HL-60/S4 treated with retinoic acid at 250 ng/mL for 4 days and 3 days (cell line): Measurements from ENCODE around the gene FARP2.
"Not testable (repeated sequence)": the region's sequence is repeated elsewhere in the genome, so short reads cannot be mapped to it uniquely, and the experiment has no call there.

Experiments used
- in situ Hi-C: fragments of 300-500 bp; cut with MboI; formaldehyde crosslinking; loops from 2 replicates; pipeline ENCODE4 v1.7.0; 2022; ENCODE audit warnings: low sequenced_read_pairs

The FARP2 gene

GRCh38 chr2:241519669-241520068 is 163.6 kb downstream of the FARP2 start:
- in situ Hi-C loops: no loop called here

DNA sequence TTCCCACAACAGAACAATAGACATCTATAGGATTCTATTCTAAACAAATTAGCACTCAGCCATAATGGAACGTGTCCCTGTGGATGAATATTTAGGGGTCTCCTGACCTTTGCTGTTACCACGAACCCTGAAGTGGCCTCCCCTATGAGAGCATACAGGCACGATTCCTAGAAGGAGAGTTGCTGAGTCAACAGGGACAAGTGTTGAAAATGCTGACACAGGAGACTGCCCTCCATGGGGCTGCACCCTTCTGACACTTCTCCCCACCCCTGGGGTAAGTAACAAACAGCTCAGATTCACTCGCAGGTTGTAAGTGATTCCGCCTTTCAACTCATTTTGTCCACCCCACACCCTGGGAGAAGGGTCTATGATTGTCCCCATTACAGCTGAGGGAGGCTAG is 166.4 kb downstream of the FARP2 start:
- in situ Hi-C loops: no loop called here

DNA sequence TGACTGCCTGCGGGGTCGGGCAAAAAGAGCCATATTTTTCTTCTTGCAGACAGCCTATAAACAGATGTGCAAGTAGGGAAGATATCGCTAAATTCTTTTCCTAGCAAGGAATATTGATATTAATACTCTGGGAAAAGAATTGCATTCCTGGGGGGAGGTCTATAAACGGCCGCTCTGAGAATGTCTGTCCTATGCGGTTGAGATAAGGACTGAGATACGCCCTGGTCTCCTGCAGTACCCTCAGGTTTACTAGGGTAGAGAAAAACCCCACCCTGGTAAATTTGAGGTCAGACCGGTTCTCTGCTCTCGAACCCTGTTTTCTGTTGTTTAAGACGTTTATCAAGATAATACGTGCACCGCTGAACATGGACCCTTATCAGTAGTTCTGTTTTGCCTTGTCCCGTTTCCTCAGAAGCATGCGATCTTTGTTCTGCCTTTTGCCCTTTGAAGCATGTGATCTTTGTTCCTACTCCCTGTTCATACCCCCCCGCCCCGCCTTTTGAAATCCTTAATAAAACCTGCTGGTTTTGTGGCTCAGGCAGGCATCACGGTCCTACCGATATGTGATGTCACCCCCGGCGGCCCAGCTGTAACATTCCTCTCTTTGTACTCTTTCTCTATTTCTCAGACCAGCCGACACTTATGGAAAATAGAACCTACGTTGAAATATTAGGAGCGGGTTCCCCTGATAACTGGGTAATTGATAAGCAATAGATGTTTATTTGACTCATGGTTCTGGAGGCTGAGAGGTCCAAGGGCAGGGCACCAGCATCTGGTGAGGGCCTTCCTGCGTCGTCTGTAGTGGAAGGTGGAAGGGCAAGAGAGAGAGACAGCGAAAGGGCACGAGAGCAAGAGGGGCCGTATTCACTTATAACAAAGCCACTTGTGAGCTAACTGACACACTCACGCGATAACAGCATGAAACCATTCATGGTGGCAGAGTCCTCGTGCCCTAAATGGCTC is 170.0 kb downstream of the FARP2 start:
- in situ Hi-C loops: not testable (repeated sequence)

DNA sequence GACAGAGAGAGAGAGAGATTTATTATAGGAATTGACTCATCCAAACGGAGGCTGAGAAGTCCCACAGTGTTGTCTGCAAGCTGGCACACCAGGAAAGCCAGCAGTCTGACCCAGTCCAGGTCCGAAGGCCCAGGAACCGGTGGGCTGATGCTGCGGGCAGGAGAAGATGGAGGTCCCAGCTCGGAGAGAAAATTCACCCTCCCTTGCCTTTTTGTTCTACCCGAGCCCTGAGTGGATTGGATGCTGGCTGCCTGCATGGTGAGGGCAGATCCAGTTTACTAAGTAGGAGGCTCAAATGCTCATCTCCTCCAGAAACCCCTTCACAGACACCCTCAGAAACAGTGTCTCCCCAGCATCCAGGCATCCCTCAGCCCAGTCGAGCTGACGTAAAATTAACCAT is 174.5 kb downstream of the FARP2 start:
- in situ Hi-C loops: no loop called here

- in situ Hi-C loops: no loop called here
These were observed 175.2 kb downstream of the FARP2 start for GRCh38 chr2:241531161-241531722.

GRCh38 chr2:241532168-241532567 is 176.1 kb downstream of the FARP2 start:
- in situ Hi-C loops: no loop called here

DNA sequence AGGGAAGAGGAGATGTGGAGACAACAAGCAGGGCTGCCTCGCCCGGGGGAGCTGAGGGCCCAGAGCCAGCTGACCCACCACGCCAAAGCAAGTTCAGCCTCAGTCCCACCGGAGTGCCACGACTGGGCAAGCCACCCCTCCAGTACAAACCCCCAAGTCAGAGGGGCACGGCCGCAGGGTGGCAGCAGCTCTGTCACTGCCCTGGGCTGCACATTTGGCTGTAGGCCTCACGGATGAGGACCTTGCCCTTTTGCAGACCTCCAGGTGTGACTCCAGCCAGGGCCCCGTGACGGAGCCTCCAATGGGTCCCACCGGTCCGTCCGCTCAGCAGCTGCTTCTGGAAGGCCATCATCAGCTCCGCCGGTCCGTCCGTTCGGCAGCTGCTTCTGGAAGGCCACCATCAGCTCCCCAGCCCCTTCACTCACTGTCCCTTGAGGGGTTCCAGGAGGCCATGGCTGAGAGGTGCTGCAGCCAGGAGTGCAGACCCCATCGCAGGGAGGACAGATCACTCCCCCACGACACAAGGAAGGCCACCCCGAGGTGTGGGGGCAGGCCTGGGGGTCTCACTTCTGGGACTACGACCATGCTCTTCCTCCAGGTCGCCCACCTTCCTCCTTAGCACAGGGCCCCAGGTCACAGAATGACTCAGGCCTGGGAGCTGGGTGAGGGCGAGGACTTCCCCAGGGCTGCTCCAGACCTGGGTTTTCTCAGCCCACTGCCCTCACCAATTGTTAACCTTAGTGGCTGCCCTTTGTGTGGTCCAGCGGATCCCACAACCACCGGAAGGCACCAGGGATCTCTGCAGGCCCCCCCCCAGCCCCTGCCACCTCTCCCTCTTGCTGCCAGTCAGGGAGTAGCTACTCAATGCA is 176.9 kb downstream of the FARP2 start:
- in situ Hi-C loops: no loop called here

DNA sequence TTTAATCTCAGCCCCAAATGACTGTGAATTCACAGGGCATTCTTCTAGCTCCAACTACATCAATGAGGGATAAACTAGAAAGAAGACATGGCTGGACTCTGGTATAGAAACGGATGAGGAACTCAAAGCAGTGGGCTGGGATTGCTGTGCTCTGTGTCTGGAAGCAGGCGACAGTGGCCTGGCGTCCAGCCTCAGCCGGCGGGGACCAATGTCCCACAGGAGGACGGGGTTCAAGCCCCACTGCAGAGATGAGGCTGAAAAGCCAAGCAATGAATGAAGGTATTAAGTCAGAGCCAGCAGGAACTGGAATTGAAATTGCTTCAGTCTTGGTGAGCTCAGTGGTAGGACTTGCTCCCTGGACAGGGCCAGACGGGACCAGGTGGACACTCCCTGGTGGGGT is 178.2 kb downstream of the FARP2 start:
- in situ Hi-C loops: no loop called here

DNA sequence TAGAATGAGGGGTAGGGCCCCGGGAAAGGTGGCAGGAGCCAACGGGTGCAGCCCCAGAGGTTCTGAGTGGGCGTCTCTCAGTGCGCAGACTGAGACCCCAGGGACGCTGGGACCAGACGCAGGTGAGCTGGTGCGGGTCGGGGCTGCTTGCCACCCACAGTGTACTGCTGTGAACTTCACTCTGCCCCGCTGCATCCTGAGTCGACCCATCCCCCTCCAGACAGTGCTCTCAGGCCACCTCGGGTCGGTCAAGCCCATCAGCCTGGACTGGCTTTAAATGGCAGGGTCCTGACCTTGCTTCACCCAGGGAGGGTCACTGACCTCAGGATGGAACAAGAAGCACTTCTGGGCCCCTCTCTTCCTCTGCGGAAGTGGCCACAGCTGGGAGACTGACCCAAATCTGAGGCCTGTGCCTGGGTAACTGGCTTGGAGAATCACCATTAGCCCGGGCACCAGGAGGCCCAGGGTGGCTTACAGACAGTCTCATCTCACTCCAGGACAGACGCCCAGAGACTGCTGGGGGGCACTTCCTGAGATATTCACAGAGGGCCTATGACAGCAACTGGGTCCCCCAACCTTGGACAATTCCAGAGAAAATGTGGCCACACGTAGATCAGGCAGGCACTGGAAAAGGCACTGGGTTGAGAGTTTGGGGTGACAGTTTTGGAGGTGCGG is 178.8 kb downstream of the FARP2 start:
- in situ Hi-C loops: no loop called here

DNA sequence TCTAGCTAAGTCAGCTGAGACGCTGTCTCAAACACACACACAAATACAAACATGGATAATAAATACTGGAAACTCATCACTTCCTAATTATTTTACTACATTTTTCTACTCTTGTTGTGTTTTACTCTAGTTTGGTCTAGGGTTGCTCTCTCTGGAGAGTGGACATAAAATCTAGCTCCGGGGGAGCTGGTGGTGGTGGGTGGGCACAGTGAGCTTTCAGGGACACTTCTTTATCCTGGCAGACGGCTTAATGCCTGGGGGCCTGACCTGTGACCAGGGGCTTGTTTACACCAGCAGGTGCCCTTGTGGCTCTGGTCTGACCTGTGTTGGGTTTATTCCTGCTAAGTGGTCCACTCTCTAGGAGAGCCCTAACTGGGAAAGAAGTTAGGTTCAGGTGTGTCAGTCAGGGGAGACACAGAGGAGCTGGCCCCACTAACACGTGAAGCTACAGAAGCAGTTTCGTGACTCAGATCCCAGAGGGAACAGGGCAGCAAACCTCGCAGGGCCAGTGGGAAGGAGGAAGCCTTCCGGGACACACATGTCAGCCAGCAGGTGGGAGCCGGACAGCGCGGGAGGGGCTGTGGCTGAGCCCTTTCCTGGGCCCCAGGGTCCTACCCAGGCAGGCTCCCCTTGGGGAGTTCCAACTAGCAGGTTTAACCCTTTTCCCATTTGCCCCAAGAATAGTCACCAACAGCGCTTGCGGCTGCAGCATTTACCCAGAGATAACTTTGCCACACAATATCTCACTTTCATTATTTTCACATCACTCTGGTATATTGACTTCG is 180.0 kb downstream of the FARP2 start:
- in situ Hi-C loops: no loop called here

DNA sequence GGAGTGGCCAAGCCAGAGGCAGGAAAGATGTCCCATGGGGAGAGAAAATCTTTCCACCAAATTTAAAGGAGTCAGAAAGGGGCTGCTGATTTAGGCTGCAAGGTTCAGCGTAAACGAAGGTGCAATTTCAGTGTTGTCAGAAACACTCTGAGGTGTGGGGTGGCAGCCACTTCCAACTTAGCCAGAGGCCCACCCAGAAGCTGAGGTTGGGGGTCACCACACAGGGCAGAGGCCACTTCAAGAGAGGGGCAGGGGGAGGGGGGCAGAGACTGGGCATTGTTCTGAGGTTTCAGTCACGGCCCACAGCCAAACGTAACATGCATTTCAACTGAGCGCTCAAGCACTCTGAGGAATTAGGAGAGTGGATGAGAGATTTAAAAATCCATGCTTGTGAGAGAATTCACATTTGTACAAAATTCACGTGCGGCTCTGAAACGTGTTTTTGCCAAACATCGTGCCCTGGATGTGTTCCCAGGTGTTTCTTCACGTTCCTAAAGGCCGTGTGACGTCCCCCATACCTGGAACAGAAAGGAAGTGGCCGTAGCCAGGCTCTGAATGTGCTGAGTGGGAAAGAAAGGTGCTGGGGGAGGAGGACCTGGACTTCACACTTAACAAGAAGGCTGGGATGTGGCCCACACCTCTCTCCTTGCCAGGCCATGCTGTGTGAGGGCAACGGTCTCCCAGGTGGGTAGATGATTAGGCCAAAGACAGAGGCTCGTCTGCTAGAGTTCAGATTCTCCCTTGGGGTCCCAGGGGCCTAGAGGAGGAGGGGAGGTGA is 182.9 kb downstream of the FARP2 start:
- in situ Hi-C loops: no loop called here

DNA sequence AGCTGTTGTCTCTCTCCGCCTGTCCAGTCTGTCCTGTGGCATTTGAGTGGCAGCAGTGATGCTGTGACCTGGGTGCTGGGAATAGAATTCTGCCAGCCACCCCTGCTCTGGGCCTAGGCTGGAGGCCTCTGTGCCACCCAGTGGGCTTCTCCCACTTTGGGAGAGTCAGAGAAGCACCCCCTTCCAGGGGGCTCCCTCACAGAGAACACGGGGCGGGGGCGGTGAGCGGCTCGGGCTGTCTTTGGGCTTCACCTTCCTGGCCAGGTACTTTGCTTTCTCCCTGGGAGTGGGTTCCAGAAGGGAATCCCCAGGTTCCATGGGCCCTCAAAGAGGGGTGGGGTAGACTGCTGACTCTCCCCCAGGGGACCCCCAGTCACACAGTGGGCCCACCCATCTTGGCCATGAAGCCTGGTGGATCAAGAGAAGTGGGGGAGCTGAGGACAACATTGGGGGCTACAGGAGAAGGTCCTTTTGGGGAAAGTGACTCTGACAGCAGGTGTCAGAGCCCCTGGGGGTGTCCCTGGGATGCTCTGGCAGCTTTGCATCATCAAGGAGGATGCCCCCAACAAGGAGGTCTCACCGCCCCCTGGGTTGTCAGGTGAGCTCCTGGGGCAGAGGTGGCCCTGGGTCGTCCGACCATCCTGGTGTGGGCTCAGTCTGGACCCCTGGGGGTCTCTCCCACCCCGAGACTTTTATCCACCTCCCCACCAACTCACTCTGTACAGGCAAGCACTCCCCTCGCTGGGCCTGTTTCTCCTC is 183.7 kb downstream of the FARP2 start:
- in situ Hi-C loops: no loop called here

- in situ Hi-C loops: no loop called here
These were observed 184.3 kb downstream of the FARP2 start for GRCh38 chr2:241540401-241540770.

DNA sequence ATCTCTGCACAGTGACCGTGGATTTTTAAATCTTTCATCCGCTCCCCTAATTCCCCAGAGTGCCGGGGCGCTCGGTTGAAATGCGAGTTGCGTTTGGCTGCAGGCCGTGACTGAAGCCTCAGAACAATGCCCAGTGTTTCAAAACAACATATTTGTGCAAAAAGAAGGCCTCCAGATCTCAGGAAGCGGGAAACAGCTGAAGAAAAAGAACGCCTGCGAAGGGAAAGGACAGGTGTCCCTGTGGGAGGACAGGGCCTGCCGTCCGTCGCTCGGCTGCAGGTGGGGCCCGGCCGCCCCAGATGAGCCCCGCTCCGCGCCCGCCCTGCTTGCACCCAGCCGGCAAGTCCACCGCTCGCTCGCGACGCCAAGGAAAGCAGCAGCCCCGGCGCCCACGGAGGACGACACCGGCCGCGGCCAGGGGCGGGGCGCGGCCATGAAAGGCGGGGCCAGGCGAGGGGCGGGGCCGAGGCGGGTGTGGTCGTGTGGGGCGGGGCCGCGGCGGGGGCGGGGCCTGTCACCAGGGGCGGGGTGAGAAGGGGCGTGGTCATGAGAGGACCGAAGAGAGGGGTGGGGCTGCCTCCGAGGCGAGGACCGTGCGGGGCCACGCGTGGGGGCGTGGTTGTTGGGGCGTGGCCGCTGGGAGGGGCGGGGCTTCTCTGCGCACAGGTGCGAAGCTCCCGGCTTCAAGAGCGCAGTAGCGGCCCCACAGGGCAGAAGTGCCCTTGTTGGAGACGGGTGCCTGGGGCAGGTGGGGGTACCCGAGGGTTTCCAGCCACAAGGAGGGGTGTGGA is 184.9 kb downstream of the FARP2 start:
- in situ Hi-C loops: no loop called here

GRCh38 chr2:241541564-241542277 is 185.6 kb downstream of the FARP2 start:
- in situ Hi-C loops: no loop called here

DNA sequence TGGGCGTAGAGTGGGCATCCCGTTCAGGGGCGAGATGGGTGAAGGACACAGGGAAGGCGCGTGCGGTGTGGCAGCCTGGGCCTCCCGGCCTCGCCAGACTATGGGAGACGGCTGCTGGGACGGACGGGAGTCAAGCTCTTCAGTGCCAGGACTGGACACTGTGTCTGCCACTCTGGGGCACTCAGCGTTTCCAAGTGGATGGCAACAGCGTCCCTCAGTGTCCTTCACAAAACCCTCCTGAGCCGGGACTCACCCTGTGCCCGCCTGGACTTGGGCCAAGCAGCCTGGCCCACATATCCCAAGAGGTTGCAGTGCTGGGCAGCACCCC is 186.2 kb downstream of the FARP2 start:
- in situ Hi-C loops: no loop called here
